HepG2 (cell line): ENCODE measurements around the gene SS18L1.

ENCODE experiments used
- CTCF ChIP-seq: sonication (generic); formaldehyde crosslinking; IDR thresholded peaks from 2 replicates; pipeline ENCODE4 v1.5.0; 2020; ENCODE audit warnings: mild to moderate bottlenecking, missing genetic modification reagents, moderate library complexity
- KMT2B ChIP-seq: IDR thresholded peaks from 2 replicates; pipeline ENCODE4 v1.6.1; 2016; ENCODE audit warnings: missing genetic modification reagents, missing compliant biosample characterization
- SP1 ChIP-seq, 2 experiments: fragments of 450-650 bp in 1 of 2; sonication (generic) in 1 of 2; formaldehyde crosslinking in 1 of 2; IDR thresholded peaks; 2 replicates each; pipeline versions ENCODE4 v1.4.0 to v1.6.1; 2016 to 2020; ENCODE audit warnings: missing genetic modification reagents in 1 of 2
- TMF1 ChIP-seq: sonication (generic); formaldehyde crosslinking; IDR thresholded peaks from 2 replicates; pipeline ENCODE4 v1.8.1; 2022; ENCODE audit warnings: low read depth, missing genetic modification reagents
- ZNF550 ChIP-seq: sonication (generic); formaldehyde crosslinking; IDR thresholded peaks from 2 replicates; pipeline ENCODE4 v1.4.0; 2020; ENCODE audit warnings: mild to moderate bottlenecking, missing genetic modification reagents, borderline replicate concordance
- ZNF710 ChIP-seq: sonication (generic); formaldehyde crosslinking; IDR thresholded peaks from 2 replicates; pipeline ENCODE4 v1.5.0; 2020; ENCODE audit warnings: mild to moderate bottlenecking, missing genetic modification reagents, borderline replicate concordance

GRCh38 chr20:62231292-62231691 lies 87.7 kb downstream of the SS18L1 start:
- TF ChIP-seq CTCF (CRISPR knock-in tag) (no peak), SP1 (IDR thresholded peaks at IDR 0.05) (no peak), SP1 (CRISPR knock-in tag; IDR thresholded peaks at IDR 0.05) (no peak), ZNF710 (no peak), ZNF550 (CRISPR knock-in tag) (no peak), TMF1 (CRISPR knock-in tag) (no peak), KMT2B (CRISPR knock-in tag) (no peak)
